HepG2 (cell line): ENCODE data around the gene FANCM. TPM values are rescaled to one million over a fixed set of nuclear protein-coding genes. Genes with fewer than 3 reads are reported as not detected.

Experiments
- ATAC-seq: fragments of 200-7000 bp; cut with Tn5 transposase; 3 replicates; pipeline ENCODE4 v1.9.1; 2020; ENCODE audit warnings: mild to moderate bottlenecking, moderate library complexity
- BruUV-seq: library from RNA; stranded (reverse); fragments of 400-500 nt; replicated peaks from 2 replicates; lab custom pipeline; 2021; lab: Mats Ljungman, UMichigan
- CTCF ChIA-PET: fragments of 300-600 bp; formaldehyde crosslinking; extraction: SDS; loops from one replicate; lab custom pipeline; 2021; ENCODE audit warnings: low total read pairs, inconsistent platforms, low intra/inter-chr PET ratio; lab: Yijun Ruan, JAX
- POLR2A ChIA-PET: fragments of 350-600 bp; sonication (Branson Sonifier 250); formaldehyde crosslinking; loops from one replicate; lab custom pipeline; 2020; ENCODE audit warnings: antibody characterized with exemption, inconsistent platforms; lab: Yijun Ruan, JAX
- DNase-seq: peaks from one replicate; pipeline ENCODE4 v3.0.0-alpha.2; 2015; ENCODE audit warnings: low spot score
- FAIRE-seq: peaks from 3 replicates; lab custom pipeline; 2011; peaks lifted over from hg19 to GRCh38; lab: Jason Lieb, UNC
- H2AFZ ChIP-seq: one replicate; pipeline ENCODE4 v1.6.1; 2011; ENCODE audit warnings: low read length, inconsistent platforms
- H3K27ac ChIP-seq: fragments of 300-600 bp; 3 replicates; pipeline ENCODE4 v1.8.0; 2011; ENCODE audit warnings: mixed run types, mild to moderate bottlenecking, mixed read lengths, low read length, inconsistent platforms; ENCODE audit not compliant: insufficient read depth; ENCODE audit errors: extremely low read length
- H3K27me3 ChIP-seq, 2 experiments: fragments of 200-600 bp in 1 of 2; 2 replicates in 1 of 2; 3 replicates in 1 of 2; pipeline versions ENCODE4 v1.6.0 to v1.8.0; 2011; ENCODE audit warnings: low read length in 2 of 2, mild to moderate bottlenecking in 2 of 2, moderate library complexity in 2 of 2, inconsistent platforms in 1 of 2; ENCODE audit not compliant: insufficient read depth in 2 of 2, control insufficient read depth in 1 of 2
- H3K36me3 ChIP-seq, 2 experiments: fragments of 200-600 bp in 1 of 2; replicated peaks in 1 of 2; 2 replicates in 1 of 2; 3 replicates in 1 of 2; pipeline versions ENCODE4 v1.5.1 to v1.8.0; 2011; ENCODE audit warnings: low read length in 2 of 2, inconsistent platforms in 1 of 2; ENCODE audit not compliant: insufficient read depth in 2 of 2, control insufficient read depth in 1 of 2
- H3K4me1 ChIP-seq: 2 replicates; pipeline ENCODE4 v1.5.1; 2012; ENCODE audit warnings: low read length, inconsistent platforms; ENCODE audit not compliant: insufficient read depth
- H3K4me2 ChIP-seq: 2 replicates; pipeline ENCODE4 v1.6.0; 2011; ENCODE audit warnings: low read depth, low read length, inconsistent platforms
- H3K4me3 ChIP-seq, 3 experiments: fragments of 200-600 bp in 1 of 3; sonication (generic), shearing (Covaris generic) in 1 of 3; replicated peaks in 1 of 3; 2 replicates each; pipeline ENCODE4 v1.5.1; 2011 to 2016; ENCODE audit warnings: low read length in 3 of 3, inconsistent platforms in 2 of 3, low read depth in 2 of 3, mild to moderate bottlenecking in 2 of 3, control low read depth in 1 of 3, mixed read lengths in 1 of 3; ENCODE audit not compliant: insufficient read depth in 1 of 3
- H3K79me2 ChIP-seq: one replicate; pipeline ENCODE4 v1.6.1; 2011; ENCODE audit warnings: low read length, inconsistent platforms; ENCODE audit not compliant: insufficient read depth
- H3K9ac ChIP-seq: 2 replicates; pipeline ENCODE4 v1.6.0; 2011; ENCODE audit warnings: mild to moderate bottlenecking, low read depth, low read length, inconsistent platforms; ENCODE audit not compliant: insufficient read depth
- H3K9me3 ChIP-seq: 2 replicates; pipeline ENCODE4 v1.5.1; 2012; ENCODE audit warnings: mild to moderate bottlenecking, low read length
- H4K20me1 ChIP-seq: 2 replicates; pipeline ENCODE4 v1.6.0; 2011; ENCODE audit warnings: inconsistent platforms, mild to moderate bottlenecking, low read length, moderate library complexity; ENCODE audit not compliant: insufficient read depth
- AKAP8 ChIP-seq: sonication (generic); formaldehyde crosslinking; IDR thresholded peaks from 2 replicates; pipeline ENCODE4 v1.5.1; 2020; ENCODE audit warnings: mild to moderate bottlenecking, missing genetic modification reagents
- ARNT2 ChIP-seq: sonication (generic); formaldehyde crosslinking; IDR thresholded peaks from 2 replicates; pipeline ENCODE4 v1.8.0; 2022; ENCODE audit warnings: mild to moderate bottlenecking, low read depth, missing genetic modification reagents, moderate library complexity
- CERS6 ChIP-seq: sonication (generic); formaldehyde crosslinking; IDR thresholded peaks from 2 replicates; pipeline ENCODE4 v1.5.0; 2020; ENCODE audit warnings: missing genetic modification reagents
- ELF1 ChIP-seq: sonication (generic); formaldehyde crosslinking; IDR thresholded peaks from 2 replicates; pipeline ENCODE4 v1.4.0; 2020; ENCODE audit warnings: missing genetic modification reagents
- FOSL2 ChIP-seq: sonication (generic); formaldehyde crosslinking; IDR thresholded peaks from 2 replicates; pipeline ENCODE4 v1.4.0; 2020; ENCODE audit warnings: missing genetic modification reagents
- HOXA9 ChIP-seq: sonication (generic); formaldehyde crosslinking; IDR thresholded peaks from 2 replicates; pipeline ENCODE4 v1.8.1; 2022; ENCODE audit warnings: missing genetic modification reagents, mild to moderate bottlenecking, moderate library complexity, borderline replicate concordance
- MBD4 ChIP-seq: IDR thresholded peaks from 2 replicates; pipeline ENCODE4 v1.6.1; 2012; ENCODE audit warnings: low read length, inconsistent platforms, borderline replicate concordance
- PPARG ChIP-seq: conservative IDR thresholded peaks from 2 replicates; pipeline ENCODE4 v1.6.1; 2016; ENCODE audit warnings: missing biosample characterization, missing genetic modification reagents
- RARG ChIP-seq: sonication (generic); formaldehyde crosslinking; IDR thresholded peaks from 2 replicates; pipeline ENCODE4 v1.4.0; 2020; ENCODE audit warnings: low read depth, mild to moderate bottlenecking, missing genetic modification reagents
- SOX13 ChIP-seq, 3 experiments: fragments of 450-650 bp in 1 of 3; sonication (generic) in 1 of 3; formaldehyde crosslinking in 1 of 3; IDR thresholded peaks in 2 of 3; conservative IDR thresholded peaks in 1 of 3; 2 replicates each; pipeline versions ENCODE4 v1.5.0 to v1.6.1; 2016 to 2020; ENCODE audit warnings: antibody characterized with exemption in 1 of 3, mild to moderate bottlenecking in 1 of 3, missing compliant biosample characterization in 1 of 3, missing genetic modification reagents in 1 of 3, moderate library complexity in 1 of 3
- WIZ ChIP-seq: sonication (generic); formaldehyde crosslinking; IDR thresholded peaks from 2 replicates; pipeline ENCODE4 v1.5.1; 2020; ENCODE audit warnings: mild to moderate bottlenecking, missing genetic modification reagents
- ZNF33B ChIP-seq: sonication (generic); formaldehyde crosslinking; IDR thresholded peaks from 2 replicates; pipeline ENCODE4 v1.5.1; 2020; ENCODE audit warnings: mild to moderate bottlenecking, missing genetic modification reagents
- ZNF414 ChIP-seq: sonication (generic); formaldehyde crosslinking; IDR thresholded peaks from 2 replicates; pipeline ENCODE4 v1.5.0; 2020; ENCODE audit warnings: missing genetic modification reagents
- ZNF841 ChIP-seq: sonication (generic); formaldehyde crosslinking; IDR thresholded peaks from 2 replicates; pipeline ENCODE4 v1.8.1; 2023; ENCODE audit warnings: missing genetic modification reagents, borderline replicate concordance
- WGBS: methylation state at CpG from one replicate; pipeline ENCODE4 v1.1.6; 2017; ENCODE audit warnings: low lambda C conversion rate; 5-methylcytosine and 5-hydroxymethylcytosine counted together
- in situ Hi-C: cut with HindIII; loops from 2 replicates; pipeline ENCODE4 v1.10.0; 2017; ENCODE audit warnings: low pct_unique_long_range_greater_than_20kb; ENCODE audit not compliant: extremely low pct_ligation_motif_present
- intact Hi-C: fragments of 100-400 bp; cut with micrococcal nuclease; formaldehyde crosslinking; loops from one replicate; pipeline ENCODE4 v1.10.0; 2022; ENCODE audit not compliant: unreplicated experiment
- polyA plus RNA-seq, 8 experiments: library from polyadenylated mRNA; depleted of rRNA in 3 of 8; stranded (reverse) in 7 of 8; unstranded in 1 of 8; fragments of >200 nt; fragmentation: Illumina TruSeq in 4 of 8; extraction: Trizol in 4 of 8; gene quantifications; 2 replicates each; pipeline versions ENCODE4 v1.2.1 to v1.2.3, GENCODE V29; 2011 to 2016; ENCODE audit warnings: low read depth in 4 of 8, missing spikeins in 1 of 8, mixed read lengths in 1 of 8; ENCODE audit not compliant: insufficient read depth in 1 of 8
- total RNA-seq, 5 experiments: library from RNA; depleted of rRNA; stranded (reverse); fragments of >200 nt; fragmentation: Illumina TruSeq; extraction: Trizol; gene quantifications; 2 replicates each; pipeline ENCODE4 v1.2.3, GENCODE V29; 2016; ENCODE audit warnings: low read depth in 1 of 5
- TF ChIP-seq, protein P1 (sequence below): sonication (generic); formaldehyde crosslinking; IDR thresholded peaks from 2 replicates; pipeline ENCODE4 v1.4.0; 2020; ENCODE audit warnings: mild to moderate bottlenecking, missing genetic modification reagents
- TF ChIP-seq, protein P2 (sequence below): sonication (generic); formaldehyde crosslinking; IDR thresholded peaks from 2 replicates; pipeline ENCODE4 v1.4.0; 2020; ENCODE audit warnings: missing genetic modification reagents

The FANCM gene
- total and polyA plus RNA-seq, 2 of the 13 experiments (the other 11 are each of a cell fraction or from before 2014, with no cell fraction given), result 2.6 to 10.4 TPM

DNA sequence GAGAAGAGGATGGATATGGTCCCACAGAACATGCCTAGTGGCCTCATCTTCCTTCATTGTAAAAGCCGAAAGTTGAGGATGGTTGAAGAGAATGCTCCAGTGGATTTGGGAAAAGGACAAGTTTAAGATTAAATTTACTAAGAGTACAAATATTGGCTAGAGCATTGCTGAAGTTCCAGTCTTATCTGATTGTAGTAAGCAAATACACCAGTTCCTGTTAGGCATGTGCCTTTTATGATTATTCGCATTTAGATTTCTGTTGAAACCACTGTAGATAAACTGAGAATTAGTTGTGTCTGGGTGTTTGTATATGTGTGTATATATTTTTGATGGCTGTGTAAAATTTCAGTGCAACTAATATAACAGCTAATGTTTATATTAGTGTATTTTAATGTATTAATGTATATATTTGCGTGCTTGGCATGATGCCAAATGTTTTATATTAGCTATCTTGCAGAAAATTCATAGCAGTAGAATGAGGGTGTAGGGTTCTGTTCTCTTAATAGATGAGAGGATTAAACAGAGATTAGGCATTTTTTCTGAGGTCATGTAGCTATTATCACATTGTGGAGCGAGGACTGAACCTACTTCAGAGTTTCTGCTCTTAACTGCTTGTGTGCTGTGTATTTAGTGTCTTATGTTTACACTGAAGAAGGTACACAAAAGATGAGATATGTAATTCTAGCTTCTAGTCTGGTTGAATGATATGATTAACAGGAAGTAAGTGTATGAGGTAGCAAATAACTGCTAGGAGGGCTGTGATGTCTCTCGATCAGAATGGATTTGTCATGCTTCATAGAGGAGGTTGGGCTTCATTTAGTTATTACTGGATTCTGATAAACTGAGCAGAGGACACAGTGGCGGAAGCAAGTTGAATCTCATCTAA, 22.6 kb upstream of the FANCM start (continued):
- TF ChIP-seq SOX13 (IDR thresholded peaks at IDR 0.05), result no peak
- TF ChIP-seq SOX13 (CRISPR knock-in tag; conservative IDR thresholded peaks at IDR 0.05 in 1 of 2, IDR thresholded peaks at IDR 0.05 in 1 of 2), result peak in 1 of 2 experiments; percentile 59; a peak in 1 of 4 replicates
- TF ChIP-seq ZNF414 (CRISPR knock-in tag), result no peak
- 0 out of 2 replicates have a peak, but pooled peaks have one; percentile 19 for TF ChIP-seq PPARG (CRISPR knock-in tag)
- no peak for TF ChIP-seq AKAP8 (CRISPR knock-in tag)
- TF ChIP-seq MBD4, result peak; percentile 47; the same call in 1 of the 2 replicates
- no peak for TF ChIP-seq ZNF841
- TF ChIP-seq ELF1 (CRISPR knock-in tag), result no peak
- TF ChIP-seq ZNF33B (CRISPR knock-in tag), result no peak
- TF ChIP-seq HOXA9, result no peak

GRCh38 chr14:45114327-45114726, 21.4 kb upstream of the FANCM start:
- Histone ChIP-seq H3K4me3 (no peak overlapping the region), H3K4me1 (peaks cover 34% of the 10 kb centered on the region), H3K9me3 (no peaks in the 10 kb centered on the region), H3K4me2 (no peak overlapping the region), H3K27ac (no peak overlapping the region), H3K9ac (no peak overlapping the region), H4K20me1 (0 out of 2 replicates have a peak, but pooled peaks cover 7% of the 10 kb centered on the region), H3K27me3 (no peaks in the 10 kb centered on the region), H2AFZ (no peak overlapping the region), H3K36me3 (peaks cover 11 to 59% of the 10 kb centered on the region in 2 experiments), H3K79me2 (no peaks in the 10 kb centered on the region)
- POLR2A ChIA-PET, result interaction anchor here (1.6 to 2.5 kb wide), 2 partner anchors 16 to 20 kb away, joined by 3 to 16 read pairs; partner anchors contain the start of gene FKBP3
- no peak for FAIRE-seq
- CTCF ChIA-PET, result no interaction called here
- DNase-seq, result no peak
- BruUV-seq, result no TSS peak
- intact Hi-C loops (no loop called here), in situ Hi-C loops (no loop called here)
- WGBS, result 98% methylated on average over 3 of the region's 3 CpGs
- ATAC-seq, result no peak
- no peak for TF ChIP-seq RARG (CRISPR knock-in tag)
- TF ChIP-seq, protein P1, sequence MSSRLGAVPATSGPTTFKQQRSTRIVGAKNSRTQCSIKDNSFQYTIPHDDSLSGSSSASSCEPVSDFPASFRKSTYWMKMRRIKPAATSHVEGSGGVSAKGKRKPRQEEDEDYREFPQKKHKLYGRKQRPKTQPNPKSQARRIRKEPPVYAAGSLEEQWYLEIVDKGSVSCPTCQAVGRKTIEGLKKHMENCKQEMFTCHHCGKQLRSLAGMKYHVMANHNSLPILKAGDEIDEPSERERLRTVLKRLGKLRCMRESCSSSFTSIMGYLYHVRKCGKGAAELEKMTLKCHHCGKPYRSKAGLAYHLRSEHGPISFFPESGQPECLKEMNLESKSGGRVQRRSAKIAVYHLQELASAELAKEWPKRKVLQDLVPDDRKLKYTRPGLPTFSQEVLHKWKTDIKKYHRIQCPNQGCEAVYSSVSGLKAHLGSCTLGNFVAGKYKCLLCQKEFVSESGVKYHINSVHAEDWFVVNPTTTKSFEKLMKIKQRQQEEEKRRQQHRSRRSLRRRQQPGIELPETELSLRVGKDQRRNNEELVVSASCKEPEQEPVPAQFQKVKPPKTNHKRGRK, result no peak
- TF ChIP-seq WIZ (CRISPR knock-in tag), result no peak
- TF ChIP-seq CERS6 (CRISPR knock-in tag), result no peak
- no peak for TF ChIP-seq ARNT2 (CRISPR knock-in tag)
- TF ChIP-seq, protein P2, sequence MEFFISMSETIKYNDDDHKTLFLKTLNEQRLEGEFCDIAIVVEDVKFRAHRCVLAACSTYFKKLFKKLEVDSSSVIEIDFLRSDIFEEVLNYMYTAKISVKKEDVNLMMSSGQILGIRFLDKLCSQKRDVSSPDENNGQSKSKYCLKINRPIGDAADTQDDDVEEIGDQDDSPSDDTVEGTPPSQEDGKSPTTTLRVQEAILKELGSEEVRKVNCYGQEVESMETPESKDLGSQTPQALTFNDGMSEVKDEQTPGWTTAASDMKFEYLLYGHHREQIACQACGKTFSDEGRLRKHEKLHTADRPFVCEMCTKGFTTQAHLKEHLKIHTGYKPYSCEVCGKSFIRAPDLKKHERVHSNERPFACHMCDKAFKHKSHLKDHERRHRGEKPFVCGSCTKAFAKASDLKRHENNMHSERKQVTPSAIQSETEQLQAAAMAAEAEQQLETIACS, result no peak
- no peak for TF ChIP-seq FOSL2 (CRISPR knock-in tag)
